IMR-90 (cell line): ENCODE measurements around the gene ERN1. TPM values are rescaled to one million over a fixed set of nuclear protein-coding genes. Genes with fewer than 3 reads are reported as not detected.

Source experiments
- ATAC-seq: fragments of 200-7000 bp; cut with Tn5 transposase; 2 replicates; pipeline ENCODE4 v1.9.1; 2020; ENCODE audit warnings: low read depth, mild to moderate bottlenecking, moderate library complexity
- BruUV-seq: library from RNA; stranded (reverse); fragments of 400-500 nt; replicated peaks from 2 replicates; lab custom pipeline; 2021; lab: Mats Ljungman, UMichigan
- CTCF ChIA-PET: fragments of 300-600 bp; formaldehyde crosslinking; extraction: SDS; loops from one replicate; lab custom pipeline; 2021; ENCODE audit warnings: antibody characterized with exemption; lab: Yijun Ruan, JAX
- POLR2A ChIA-PET: fragments of 300-600 bp; sonication (Branson Sonifier 250); formaldehyde crosslinking; loops from one replicate; lab custom pipeline; 2022; ENCODE audit warnings: antibody characterized with exemption; ENCODE audit not compliant: unreplicated experiment; lab: Charles Lee
- DNase-seq: peaks from one replicate; pipeline ENCODE4 v3.0.0; 2013
- H2AFZ ChIP-seq: replicated peaks from 2 replicates; pipeline ENCODE3; 2013; ENCODE audit warnings: low read length, mild to moderate bottlenecking; ENCODE audit not compliant: poor library complexity
- H2AK5ac ChIP-seq: 2 replicates; pipeline ENCODE4 v1.6.1; 2013; ENCODE audit warnings: low read depth, low read length, inconsistent platforms
- H2AK9ac ChIP-seq: replicated peaks from 2 replicates; pipeline ENCODE3; 2013; ENCODE audit warnings: mild to moderate bottlenecking, low read depth, low read length, moderate library complexity; ENCODE audit not compliant: poor library complexity
- H2BK120ac ChIP-seq: 2 replicates; pipeline ENCODE4 v1.6.1; 2013; ENCODE audit warnings: low read depth, low read length, inconsistent platforms
- H2BK15ac ChIP-seq: 3 replicates; pipeline ENCODE4 v1.6.1; 2013; ENCODE audit warnings: low read depth, low read length, inconsistent platforms
- H2BK20ac ChIP-seq: 2 replicates; pipeline ENCODE4 v1.6.1; 2013; ENCODE audit warnings: low read depth, mild to moderate bottlenecking, inconsistent platforms, low read length, moderate library complexity
- H2BK5ac ChIP-seq: 2 replicates; pipeline ENCODE4 v1.6.1; 2013; ENCODE audit warnings: mild to moderate bottlenecking, low read depth, low read length, inconsistent platforms; ENCODE audit not compliant: poor library complexity, severe bottlenecking
- H3K14ac ChIP-seq: replicated peaks from 2 replicates; pipeline ENCODE4 v1.6.1; 2013; ENCODE audit warnings: low read depth, low read length, inconsistent platforms
- H3K18ac ChIP-seq: 2 replicates; pipeline ENCODE4 v1.6.1; 2013; ENCODE audit warnings: low read depth, low read length, control low read depth
- H3K23ac ChIP-seq: 2 replicates; pipeline ENCODE4 v1.6.1; 2013; ENCODE audit warnings: low read depth, low read length, inconsistent platforms
- H3K27ac ChIP-seq: 2 replicates; pipeline ENCODE4 v1.5.1; 2013; ENCODE audit warnings: mild to moderate bottlenecking, control low read depth, low read length; ENCODE audit not compliant: insufficient read depth
- H3K27me3 ChIP-seq: 2 replicates; pipeline ENCODE4 v1.6.1; 2013; ENCODE audit warnings: low read length; ENCODE audit not compliant: control insufficient read depth, insufficient read depth
- H3K36me3 ChIP-seq: 2 replicates; pipeline ENCODE4 v1.6.1; 2013; ENCODE audit warnings: low read length, mixed read lengths; ENCODE audit not compliant: control insufficient read depth, insufficient read depth
- H3K4ac ChIP-seq: 2 replicates; pipeline ENCODE4 v1.6.1; 2013; ENCODE audit warnings: low read depth, low read length, inconsistent platforms
- H3K4me1 ChIP-seq: 2 replicates; pipeline ENCODE4 v1.6.1; 2013; ENCODE audit warnings: low read length, mixed read lengths; ENCODE audit not compliant: control insufficient read depth, insufficient read depth
- H3K4me2 ChIP-seq: 2 replicates; pipeline ENCODE4 v1.6.1; 2013; ENCODE audit warnings: low read depth, mild to moderate bottlenecking, control low read depth, low read length, moderate library complexity
- H3K4me3 ChIP-seq: 2 replicates; pipeline ENCODE4 v1.5.1; 2013; ENCODE audit warnings: low read depth, mild to moderate bottlenecking, control low read depth, low read length, moderate library complexity; ENCODE audit not compliant: insufficient read depth
- H3K56ac ChIP-seq: 2 replicates; pipeline ENCODE4 v1.6.1; 2013; ENCODE audit warnings: low read length, inconsistent platforms; ENCODE audit not compliant: insufficient read depth; ENCODE audit errors: extremely low read depth
- H3K79me1 ChIP-seq, 2 experiments: 2 replicates each; pipeline ENCODE4 v1.6.1; 2013; ENCODE audit warnings: low read length in 2 of 2, inconsistent platforms in 1 of 2, low read depth in 1 of 2
- H3K9ac ChIP-seq: 2 replicates; pipeline ENCODE4 v1.6.1; 2013; ENCODE audit warnings: low read depth, low read length, control low read depth
- H3K9me1 ChIP-seq: 2 replicates; pipeline ENCODE4 v1.6.1; 2013; ENCODE audit warnings: low read length, inconsistent platforms; ENCODE audit not compliant: insufficient read depth
- H3K9me3 ChIP-seq: 2 replicates; pipeline ENCODE4 v1.6.1; 2013; ENCODE audit warnings: low read length; ENCODE audit not compliant: control insufficient read depth, insufficient read depth
- H4K20me1 ChIP-seq: 2 replicates; pipeline ENCODE4 v1.6.1; 2013; ENCODE audit warnings: low read length, inconsistent platforms; ENCODE audit not compliant: insufficient read depth
- H4K5ac ChIP-seq: 2 replicates; pipeline ENCODE4 v1.6.1; 2013; ENCODE audit warnings: mild to moderate bottlenecking, low read depth, low read length, control low read depth
- H4K8ac ChIP-seq, 2 experiments: 2 replicates each; pipeline ENCODE4 v1.6.1; 2013; ENCODE audit warnings: low read depth in 2 of 2, low read length in 2 of 2, control low read depth in 1 of 2, inconsistent platforms in 1 of 2
- H4K91ac ChIP-seq: 2 replicates; pipeline ENCODE4 v1.6.1; 2013; ENCODE audit warnings: low read depth, low read length, inconsistent platforms; ENCODE audit not compliant: insufficient read depth
- BHLHE40 ChIP-seq: fragments of 150-350 bp; IDR thresholded peaks from 2 replicates; pipeline ENCODE4 v1.6.1; 2016; ENCODE audit warnings: mild to moderate bottlenecking, low read depth, low read length
- CEBPB ChIP-seq: IDR thresholded peaks from 2 replicates; pipeline ENCODE4 v1.6.1; 2012; ENCODE audit warnings: low read depth, low read length, improper control_type of control experiment
- CHD1 ChIP-seq: IDR thresholded peaks from 2 replicates; pipeline ENCODE4 v1.6.1; 2012; ENCODE audit warnings: low read depth, low read length, improper control_type of control experiment
- FOS ChIP-seq: fragments of 150-350 bp; IDR thresholded peaks from 2 replicates; pipeline ENCODE4 v1.6.1; 2016; ENCODE audit warnings: low read depth, low read length
- MAZ ChIP-seq: IDR thresholded peaks from 2 replicates; pipeline ENCODE4 v1.6.1; 2012; ENCODE audit warnings: low read depth, mild to moderate bottlenecking, low read length, improper control_type of control experiment, moderate library complexity, borderline replicate concordance
- MXI1 ChIP-seq: IDR thresholded peaks from 2 replicates; pipeline ENCODE4 v1.6.1; 2012; ENCODE audit warnings: low read depth, mild to moderate bottlenecking, low read length, moderate library complexity, borderline replicate concordance
- NFE2L2 ChIP-seq: fragments of 150-350 bp; IDR thresholded peaks from 2 replicates; pipeline ENCODE4 v1.6.1; 2016; ENCODE audit warnings: low read depth, mild to moderate bottlenecking, low read length
- RAD21 ChIP-seq: IDR thresholded peaks from 2 replicates; pipeline ENCODE4 v1.6.1; 2012; ENCODE audit warnings: low read length, improper control_type of control experiment
- RCOR1 ChIP-seq: IDR thresholded peaks from 2 replicates; pipeline ENCODE4 v1.6.1; 2012; ENCODE audit warnings: mild to moderate bottlenecking, low read length, improper control_type of control experiment; ENCODE audit not compliant: insufficient replicate concordance
- RFX5 ChIP-seq: IDR thresholded peaks from 2 replicates; pipeline ENCODE4 v1.8.0; 2012; ENCODE audit warnings: low read depth, mild to moderate bottlenecking, low read length, moderate library complexity
- SMC3 ChIP-seq: fragments of 150-350 bp; IDR thresholded peaks from 2 replicates; pipeline ENCODE4 v1.6.1; 2016; ENCODE audit warnings: low read depth, mild to moderate bottlenecking, antibody characterized with exemption, low read length, moderate library complexity
- WGBS, 2 experiments: methylation state at CpG; one replicate each; pipeline versions ENCODE4 v1.1.5 to v1.1.7; 2013; ENCODE audit warnings: missing lambda C conversion rate in 2 of 2; ENCODE audit not compliant: insufficient read length in 1 of 2; ENCODE audit errors: extremely low coverage in 2 of 2; 5-methylcytosine and 5-hydroxymethylcytosine counted together
- dilution Hi-C: fragments of 300-500 bp; cut with HindIII; formaldehyde crosslinking; loops from one replicate; pipeline ENCODE4 v1.14.3; 2018; ENCODE audit warnings: low sequenced_read_pairs; ENCODE audit not compliant: unreplicated experiment
- in situ Hi-C: fragments of 300-500 bp; cut with MboI; formaldehyde crosslinking; loops from 3 replicates; pipeline ENCODE4 v1.14.3; 2019; ENCODE audit warnings: low sequenced_read_pairs, inconsistent platforms, mixed read lengths
- intact Hi-C: fragments of 100-400 bp; cut with micrococcal nuclease; formaldehyde crosslinking; loops from 2 replicates; pipeline ENCODE4 v1.10.0; 2022
- polyA plus RNA-seq, 3 experiments: library from polyadenylated mRNA; depleted of rRNA; stranded (reverse); fragments of >200 nt; gene quantifications; 2 replicates each; pipeline ENCODE4 v1.2.3, GENCODE V29; 2012; ENCODE audit warnings: low replicate concordance in 1 of 3
- total RNA-seq: library from RNA; depleted of rRNA; stranded (reverse); fragments of >200 nt; gene quantifications from 2 replicates; pipeline ENCODE4 v1.2.3, GENCODE V29; 2012
- TF ChIP-seq, protein P1 (sequence below): fragments of 150-350 bp; IDR thresholded peaks from 2 replicates; pipeline ENCODE4 v1.6.1; 2016; ENCODE audit warnings: low read depth, mild to moderate bottlenecking, low read length, moderate library complexity, borderline replicate concordance
- TF ChIP-seq, protein P2 (sequence below): conservative IDR thresholded peaks from 2 replicates; pipeline ENCODE4 v1.5.1; 2012; ENCODE audit warnings: mild to moderate bottlenecking, low read depth, low read length, improper control_type of control experiment

The ERN1 gene
- total and polyA plus RNA-seq, 2 of the 4 experiments (the other 2 are of a cell fraction), result 2.7 to 4.1 TPM

DNA sequence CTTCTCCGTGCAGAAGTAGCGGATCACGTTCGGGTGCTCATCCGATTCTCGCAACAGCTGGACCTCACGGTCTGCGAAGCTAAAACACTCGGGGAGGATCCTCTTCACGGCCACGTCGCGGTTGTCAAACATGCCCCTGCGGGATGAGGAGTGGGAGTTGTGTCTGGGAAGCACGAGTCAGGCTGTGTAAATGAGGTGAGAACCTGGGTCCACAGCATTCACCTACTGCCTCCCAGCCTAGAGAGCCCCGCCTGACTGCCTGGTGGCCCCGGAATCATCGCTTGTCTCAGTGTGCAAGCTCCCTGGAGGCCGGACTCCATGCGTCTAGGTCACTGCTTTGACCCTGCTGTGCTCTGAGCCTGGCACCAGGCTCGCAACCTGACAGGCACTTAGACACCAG, 75.6 kb downstream of the ERN1 start:
- Histone ChIP-seq H2BK120ac (no peak overlapping the region), H2AK5ac (no peak overlapping the region), H3K14ac (no peak overlapping the region), H3K36me3 (peaks cover 42% of the 10 kb centered on the region), H2BK15ac (no peak overlapping the region), H3K9me3 (no peaks in the 10 kb centered on the region), H3K9me1 (no peaks in the 10 kb centered on the region), H2AK9ac (no peak overlapping the region), H3K27ac (no peak overlapping the region), H2BK20ac (no peak overlapping the region), H3K27me3 (no peaks in the 10 kb centered on the region), H2AFZ (no peak overlapping the region), H3K4me3 (no peak overlapping the region), H4K5ac (no peak overlapping the region), H3K4me2 (no peak overlapping the region), H2BK5ac (no peak overlapping the region), H3K23ac (no peak overlapping the region), H3K56ac (no peak overlapping the region), H4K8ac (no peak overlapping the region), H3K4ac (no peak overlapping the region), H3K4me1 (no peaks in the 10 kb centered on the region), H4K20me1 (no peaks in the 10 kb centered on the region), H3K18ac (no peak overlapping the region), H3K79me1 (no peaks in the 10 kb centered on the region), H4K91ac (no peak overlapping the region), H3K9ac (no peak overlapping the region)
- CTCF ChIA-PET, result interaction anchor here (0.6 kb wide), 1 partner anchor 228 kb away, joined by 5 read pairs; no protein-coding TSS in a partner anchor
- dilution Hi-C loops (no loop called here), in situ Hi-C loops (no loop called here), intact Hi-C loops (no loop called here)
- POLR2A ChIA-PET, result no interaction called here
- 91% methylated on average over 12 of the region's 21 CpGs; no CpG with 5 or more reads in 1 of the 2 experiments for WGBS, 2 experiments
- BruUV-seq, result no TSS peak
- TF ChIP-seq, protein P1, sequence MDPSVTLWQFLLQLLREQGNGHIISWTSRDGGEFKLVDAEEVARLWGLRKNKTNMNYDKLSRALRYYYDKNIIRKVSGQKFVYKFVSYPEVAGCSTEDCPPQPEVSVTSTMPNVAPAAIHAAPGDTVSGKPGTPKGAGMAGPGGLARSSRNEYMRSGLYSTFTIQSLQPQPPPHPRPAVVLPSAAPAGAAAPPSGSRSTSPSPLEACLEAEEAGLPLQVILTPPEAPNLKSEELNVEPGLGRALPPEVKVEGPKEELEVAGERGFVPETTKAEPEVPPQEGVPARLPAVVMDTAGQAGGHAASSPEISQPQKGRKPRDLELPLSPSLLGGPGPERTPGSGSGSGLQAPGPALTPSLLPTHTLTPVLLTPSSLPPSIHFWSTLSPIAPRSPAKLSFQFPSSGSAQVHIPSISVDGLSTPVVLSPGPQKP, result no peak
- no peak for TF ChIP-seq RCOR1
- TF ChIP-seq BHLHE40, result no peak
- TF ChIP-seq RAD21, result no peak
- no peak for TF ChIP-seq CHD1
- no peak for TF ChIP-seq RFX5
- TF ChIP-seq, protein P2, sequence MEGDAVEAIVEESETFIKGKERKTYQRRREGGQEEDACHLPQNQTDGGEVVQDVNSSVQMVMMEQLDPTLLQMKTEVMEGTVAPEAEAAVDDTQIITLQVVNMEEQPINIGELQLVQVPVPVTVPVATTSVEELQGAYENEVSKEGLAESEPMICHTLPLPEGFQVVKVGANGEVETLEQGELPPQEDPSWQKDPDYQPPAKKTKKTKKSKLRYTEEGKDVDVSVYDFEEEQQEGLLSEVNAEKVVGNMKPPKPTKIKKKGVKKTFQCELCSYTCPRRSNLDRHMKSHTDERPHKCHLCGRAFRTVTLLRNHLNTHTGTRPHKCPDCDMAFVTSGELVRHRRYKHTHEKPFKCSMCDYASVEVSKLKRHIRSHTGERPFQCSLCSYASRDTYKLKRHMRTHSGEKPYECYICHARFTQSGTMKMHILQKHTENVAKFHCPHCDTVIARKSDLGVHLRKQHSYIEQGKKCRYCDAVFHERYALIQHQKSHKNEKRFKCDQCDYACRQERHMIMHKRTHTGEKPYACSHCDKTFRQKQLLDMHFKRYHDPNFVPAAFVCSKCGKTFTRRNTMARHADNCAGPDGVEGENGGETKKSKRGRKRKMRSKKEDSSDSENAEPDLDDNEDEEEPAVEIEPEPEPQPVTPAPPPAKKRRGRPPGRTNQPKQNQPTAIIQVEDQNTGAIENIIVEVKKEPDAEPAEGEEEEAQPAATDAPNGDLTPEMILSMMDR, result no peak
- TF ChIP-seq MXI1, result no peak
- TF ChIP-seq CEBPB, result no peak
- no peak for TF ChIP-seq SMC3
- no peak for TF ChIP-seq FOS
- no peak for TF ChIP-seq NFE2L2
- TF ChIP-seq MAZ, result no peak
- no peak for ATAC-seq
- DNase-seq, result no peak
